Panc1 (cell line): ENCODE results near the gene MED16. TPM values are rescaled to one million over a fixed set of nuclear protein-coding genes. Genes with fewer than 3 reads are reported as not detected.
"Not testable (repeated sequence)": the region's sequence is repeated elsewhere in the genome, so short reads cannot be mapped to it uniquely, and the experiment has no call there.

Source experiments
- ATAC-seq: fragments of 200-7000 bp; cut with Tn5 transposase; 2 replicates; pipeline ENCODE4 v1.9.1; 2020; ENCODE audit warnings: mild to moderate bottlenecking, moderate library complexity
- BruUV-seq: library from RNA; stranded (reverse); fragments of 400-500 nt; replicated peaks from 2 replicates; lab custom pipeline; 2021; lab: Mats Ljungman, UMichigan
- CTCF ChIA-PET: fragments of 300-600 bp; sonication (Branson Sonifier 250); formaldehyde crosslinking; loops from one replicate; lab custom pipeline; 2022; ENCODE audit warnings: antibody characterized with exemption; lab: Charles Lee
- POLR2A ChIA-PET: fragments of 300-600 bp; sonication (Branson Sonifier 250); formaldehyde crosslinking; loops from one replicate; lab custom pipeline; 2022; ENCODE audit warnings: antibody characterized with exemption; lab: Charles Lee
- DNase-seq: peaks from one replicate; pipeline ENCODE4 v3.0.0-alpha.2; 2010; ENCODE audit warnings: low read depth, low spot score
- H3K27ac ChIP-seq: 2 replicates; pipeline ENCODE4 v1.5.1; 2011; ENCODE audit warnings: mild to moderate bottlenecking, low read length, inconsistent platforms
- H3K27me3 ChIP-seq: fragments of 200-500 bp; sonication (Bioruptor generic); 2 replicates; pipeline ENCODE4 v1.6.0; 2014; ENCODE audit warnings: low read length, inconsistent platforms; ENCODE audit not compliant: control insufficient read depth, insufficient read depth
- H3K36me3 ChIP-seq: fragments of 200-500 bp; sonication (Bioruptor generic); 2 replicates; pipeline ENCODE4 v1.5.1; 2014; ENCODE audit warnings: inconsistent platforms, mild to moderate bottlenecking, low read length, moderate library complexity; ENCODE audit not compliant: control insufficient read depth, insufficient read depth
- H3K4me1 ChIP-seq: 2 replicates; pipeline ENCODE4 v1.5.1; 2011; ENCODE audit warnings: inconsistent platforms, mild to moderate bottlenecking, low read length, moderate library complexity; ENCODE audit not compliant: control insufficient read depth, insufficient read depth
- H3K4me3 ChIP-seq, 2 experiments: 2 replicates each; pipeline ENCODE4 v1.5.1; 2011 to 2012; ENCODE audit warnings: low read depth in 2 of 2, low read length in 2 of 2, mild to moderate bottlenecking in 2 of 2, inconsistent platforms in 1 of 2, moderate library complexity in 1 of 2
- H3K9me3 ChIP-seq: fragments of 200-500 bp; sonication (Bioruptor generic); 2 replicates; pipeline ENCODE4 v1.5.1; 2014; ENCODE audit warnings: low read depth, mild to moderate bottlenecking, inconsistent platforms, low read length, moderate library complexity; ENCODE audit not compliant: control insufficient read depth, insufficient read depth
- POLR2AphosphoS5 ChIP-seq: IDR thresholded peaks from 2 replicates; pipeline ENCODE4 v1.6.1; 2012; ENCODE audit warnings: mild to moderate bottlenecking, low read depth, low read length, moderate library complexity
- REST ChIP-seq, 2 experiments: IDR thresholded peaks; 2 replicates each; pipeline ENCODE4 v1.6.1; 2011 to 2012; ENCODE audit warnings: low read depth in 2 of 2, control low read depth in 1 of 2, low read length in 1 of 2, mild to moderate bottlenecking in 1 of 2, moderate library complexity in 1 of 2; ENCODE audit not compliant: insufficient read depth in 1 of 2
- in situ Hi-C: cut with HindIII; loops from 2 replicates; pipeline ENCODE4 v1.10.0; 2016; ENCODE audit warnings: low sequenced_read_pairs, low pct_unique_long_range_greater_than_20kb
- intact Hi-C: fragments of 100-400 bp; cut with micrococcal nuclease; formaldehyde crosslinking; loops from one replicate; pipeline ENCODE4 v1.10.0; 2022; ENCODE audit not compliant: unreplicated experiment
- total RNA-seq: library from RNA; stranded (reverse); gene quantifications from one replicate; pipeline ENCODE4 v1.2.1, GENCODE V29; 2021; ENCODE audit not compliant: unreplicated experiment
- TF ChIP-seq, protein P1 (sequence below): fragments of 450-650 bp; IDR thresholded peaks from 2 replicates; pipeline ENCODE4 v1.5.1; 2017; ENCODE audit warnings: mild to moderate bottlenecking

Gene MED16
- total RNA-seq, 1 experiment from 2014 or later = 39.5 TPM

GRCh38 chr19:892243-892893 is 619 bp downstream of the MED16 start:
- Histone ChIP-seq H3K4me3 (peak overlapping the region; percentile 62), H3K36me3 (no peaks in the 10 kb centered on the region), H3K4me1 (no peaks in the 10 kb centered on the region), H3K27me3 (no peaks in the 10 kb centered on the region), H3K27ac (peak overlapping the region; percentile 69), H3K9me3 (no peaks in the 10 kb centered on the region)
- TF ChIP-seq POLR2AphosphoS5 = no peak
- TF ChIP-seq REST (IDR thresholded peaks at IDR 0.05; ENCODE audit: insufficient read depth in 1 of 2, low read depth in 2 of 2, low read length in 1 of 2) = no peak
- no TSS peak for BruUV-seq
- DNase-seq = no peak
- CTCF ChIA-PET = no interaction called here
- in situ Hi-C loops (no loop called here), intact Hi-C loops (no loop called here)
- POLR2A ChIA-PET = no interaction called here
- ATAC-seq = no peak; the same call in 1 of the 2 replicates

- DNase-seq, POLR2A ChIA-PET, H3K27me3 ChIP-seq, ATAC-seq, in situ Hi-C loops, intact Hi-C loops, H3K36me3 ChIP-seq, CTCF ChIA-PET, H3K9me3 ChIP-seq, H3K4me1 ChIP-seq: not testable (repeated sequence)
- TSS peak; percentile 80 for BruUV-seq
- Histone ChIP-seq H3K4me3 (peak overlapping the region; percentile 62), H3K27ac (0 out of 2 replicates have a peak overlapping the region, but pooled peaks have one; percentile 69)
These were observed 1.4 kb downstream of the MED16 start for GRCh38 chr19:891421-892200.

GRCh38 chr19:890831-891230 is 2.2 kb downstream of the MED16 start:
- TF ChIP-seq POLR2AphosphoS5 (no peak), REST (IDR thresholded peaks at IDR 0.05; ENCODE audit: insufficient read depth in 1 of 2, low read depth in 2 of 2, low read length in 1 of 2) (no peak)
- TF ChIP-seq, protein P1, sequence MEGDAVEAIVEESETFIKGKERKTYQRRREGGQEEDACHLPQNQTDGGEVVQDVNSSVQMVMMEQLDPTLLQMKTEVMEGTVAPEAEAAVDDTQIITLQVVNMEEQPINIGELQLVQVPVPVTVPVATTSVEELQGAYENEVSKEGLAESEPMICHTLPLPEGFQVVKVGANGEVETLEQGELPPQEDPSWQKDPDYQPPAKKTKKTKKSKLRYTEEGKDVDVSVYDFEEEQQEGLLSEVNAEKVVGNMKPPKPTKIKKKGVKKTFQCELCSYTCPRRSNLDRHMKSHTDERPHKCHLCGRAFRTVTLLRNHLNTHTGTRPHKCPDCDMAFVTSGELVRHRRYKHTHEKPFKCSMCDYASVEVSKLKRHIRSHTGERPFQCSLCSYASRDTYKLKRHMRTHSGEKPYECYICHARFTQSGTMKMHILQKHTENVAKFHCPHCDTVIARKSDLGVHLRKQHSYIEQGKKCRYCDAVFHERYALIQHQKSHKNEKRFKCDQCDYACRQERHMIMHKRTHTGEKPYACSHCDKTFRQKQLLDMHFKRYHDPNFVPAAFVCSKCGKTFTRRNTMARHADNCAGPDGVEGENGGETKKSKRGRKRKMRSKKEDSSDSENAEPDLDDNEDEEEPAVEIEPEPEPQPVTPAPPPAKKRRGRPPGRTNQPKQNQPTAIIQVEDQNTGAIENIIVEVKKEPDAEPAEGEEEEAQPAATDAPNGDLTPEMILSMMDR = no peak
- intact Hi-C loops = no loop called here

More at GRCh38 chr19:890831-891230, 2.2 kb downstream of the MED16 start:
- in situ Hi-C loops = no loop called here
- DNase-seq = no peak
- H3K4me3 ChIP-seq = no peak overlapping the region
- H3K27ac ChIP-seq = no peak overlapping the region
- ChIA-PET POLR2A (no interaction called here), CTCF (no interaction called here)
- BruUV-seq = no TSS peak
- no peaks in the 10 kb centered on the region for H3K4me1 ChIP-seq
- no peak for ATAC-seq
- no peaks in the 10 kb centered on the region for H3K9me3 ChIP-seq
- H3K27me3 ChIP-seq = no peaks in the 10 kb centered on the region
- no peaks in the 10 kb centered on the region for H3K36me3 ChIP-seq
